Head of caudate nucleus (tissue), 42 donors: ENCODE measurements around the gene FGF21.
"Not testable (repeated sequence)": the region's sequence is repeated elsewhere in the genome, so short reads cannot be mapped to it uniquely, and the experiment has no call there.

Source experiments
- DNase-seq, 42 donors: peaks; one replicate each; pipeline versions ENCODE4 v3.0.0 to v3.0.0-alpha.2; 2020 to 2021; ENCODE audit warnings: mixed read lengths in 7 of 42
- intact Hi-C: fragments of 100-400 bp; cut with DNase I; formaldehyde crosslinking; loops from one replicate; pipeline ENCODE4 v1.15.0; 2022

FGF21 gene

DNA sequence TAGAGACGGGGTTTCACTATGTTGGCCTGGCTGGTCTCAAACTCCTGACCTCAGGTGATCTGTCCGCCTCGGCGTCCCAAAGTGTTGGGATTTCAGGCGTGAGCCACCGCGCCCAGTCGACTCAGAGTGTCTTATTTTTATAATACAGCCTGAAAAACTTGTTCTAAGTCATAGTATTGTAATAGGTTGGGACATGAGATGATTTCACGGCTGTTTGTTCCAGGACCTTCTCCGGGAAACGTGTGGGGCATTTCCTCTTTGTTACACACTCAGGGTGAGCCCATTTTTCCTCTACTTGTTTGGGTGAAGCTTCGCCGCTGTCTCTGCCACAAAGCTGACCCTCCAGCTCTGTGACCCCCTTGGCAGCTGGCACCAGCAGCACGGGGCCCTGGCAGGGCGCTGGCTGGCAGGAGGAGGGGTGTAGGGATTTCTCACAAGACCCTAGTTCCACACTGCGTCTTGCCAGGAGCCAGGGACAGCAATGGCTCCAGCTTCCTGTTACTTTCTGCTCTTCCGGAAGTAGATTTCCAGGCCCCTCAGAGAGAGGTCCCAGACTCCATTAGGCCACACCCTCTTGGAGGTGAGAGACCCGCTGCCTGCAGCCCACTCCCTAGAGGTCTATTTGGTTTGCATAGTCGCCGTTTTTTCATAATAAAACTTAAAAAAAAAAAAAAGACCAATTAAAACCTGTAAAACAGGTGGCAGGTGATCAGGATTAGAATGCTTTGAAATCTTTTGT is 15.6 kb downstream of the FGF21 start:
- intact Hi-C loops, result no loop called here
- no peak for DNase-seq

DNA sequence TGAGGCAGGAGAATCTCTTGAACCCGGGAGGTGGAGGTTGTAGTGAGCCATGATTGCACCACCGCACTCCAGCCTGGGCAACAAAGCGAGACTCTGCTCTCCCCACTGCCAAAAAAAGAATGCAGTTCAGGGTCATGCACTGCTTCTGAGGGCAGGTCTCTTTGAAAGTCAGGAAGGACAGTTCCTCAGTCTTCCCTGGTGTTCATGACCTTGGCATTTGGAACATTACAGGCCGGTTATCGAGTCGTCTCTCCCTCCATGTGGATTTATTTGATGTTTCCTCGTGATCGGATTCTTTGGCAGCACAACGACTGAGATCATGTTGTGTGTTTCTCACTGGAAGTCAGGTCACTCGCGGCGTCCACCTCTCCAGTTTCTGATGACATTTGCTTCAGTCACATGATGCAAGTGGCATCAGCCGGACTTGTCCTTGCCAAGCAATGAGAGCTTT is 17.2 kb downstream of the FGF21 start:
- intact Hi-C loops, result no loop called here
- DNase-seq, result no peak

DNA sequence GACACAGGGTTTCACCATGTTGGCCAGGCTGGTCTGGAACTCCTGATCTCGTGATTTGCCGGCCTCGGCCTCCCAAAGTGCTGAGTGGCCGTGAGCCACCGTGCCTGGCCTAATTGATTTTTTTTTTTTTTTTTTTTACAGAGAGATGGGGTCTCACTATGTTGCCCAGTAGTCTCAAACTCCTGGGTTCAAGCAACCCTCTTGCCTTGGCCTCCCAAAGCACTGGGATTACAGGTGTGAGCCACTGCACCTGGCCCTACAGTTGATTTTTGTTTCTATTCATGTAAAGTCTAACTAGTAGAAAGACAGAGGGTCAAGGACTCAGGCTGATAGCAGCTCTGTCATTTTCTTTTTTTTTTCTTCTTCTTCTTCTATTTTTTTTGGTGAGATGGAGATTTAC is 21.8 kb downstream of the FGF21 start:
- intact Hi-C loops, result no loop called here

DNA sequence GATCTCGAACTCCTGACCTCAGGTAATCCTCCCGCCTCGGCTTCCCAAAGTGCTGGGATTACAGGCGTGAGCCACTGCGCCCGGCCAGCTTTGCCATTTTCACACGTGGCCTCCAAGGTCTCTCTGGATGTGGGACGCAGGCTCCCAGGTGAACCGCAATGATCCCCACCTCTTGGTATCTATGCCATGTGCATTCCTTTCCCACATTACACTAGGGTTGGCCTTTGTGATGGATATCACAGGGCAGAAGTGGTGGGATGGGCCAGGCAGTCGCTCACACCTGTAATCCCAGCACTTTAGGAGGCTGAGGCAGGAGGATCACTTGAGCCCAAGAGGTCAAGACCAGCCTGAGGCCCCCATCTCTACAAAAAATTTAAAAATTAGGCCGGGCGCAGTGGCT is 22.4 kb downstream of the FGF21 start:
- DNase-seq, result no peak
- intact Hi-C loops, result no loop called here

More for the DNA sequence above, 21.8 kb downstream of the FGF21 start:
- no peak for DNase-seq

DNA sequence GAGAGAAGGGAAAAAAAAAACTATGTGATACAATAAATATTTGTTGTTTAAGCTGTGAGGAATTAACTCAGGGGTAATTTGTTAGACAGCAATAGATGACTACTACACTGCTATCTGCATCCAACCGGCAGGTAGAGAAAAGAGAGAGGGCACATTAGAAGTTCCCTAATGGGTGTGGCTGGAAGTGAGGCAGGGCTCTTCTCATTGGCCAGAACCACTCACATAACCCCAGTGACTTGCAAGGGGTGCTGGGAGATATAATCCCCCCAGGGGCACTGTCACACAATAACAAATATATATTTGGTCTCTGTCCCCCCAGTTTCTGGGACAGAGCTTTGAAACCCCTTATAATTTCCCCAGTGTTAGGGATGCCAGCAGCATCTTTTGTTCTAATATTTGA is 24.3 kb downstream of the FGF21 start:
- intact Hi-C loops, result no loop called here
- DNase-seq, result no peak

DNA sequence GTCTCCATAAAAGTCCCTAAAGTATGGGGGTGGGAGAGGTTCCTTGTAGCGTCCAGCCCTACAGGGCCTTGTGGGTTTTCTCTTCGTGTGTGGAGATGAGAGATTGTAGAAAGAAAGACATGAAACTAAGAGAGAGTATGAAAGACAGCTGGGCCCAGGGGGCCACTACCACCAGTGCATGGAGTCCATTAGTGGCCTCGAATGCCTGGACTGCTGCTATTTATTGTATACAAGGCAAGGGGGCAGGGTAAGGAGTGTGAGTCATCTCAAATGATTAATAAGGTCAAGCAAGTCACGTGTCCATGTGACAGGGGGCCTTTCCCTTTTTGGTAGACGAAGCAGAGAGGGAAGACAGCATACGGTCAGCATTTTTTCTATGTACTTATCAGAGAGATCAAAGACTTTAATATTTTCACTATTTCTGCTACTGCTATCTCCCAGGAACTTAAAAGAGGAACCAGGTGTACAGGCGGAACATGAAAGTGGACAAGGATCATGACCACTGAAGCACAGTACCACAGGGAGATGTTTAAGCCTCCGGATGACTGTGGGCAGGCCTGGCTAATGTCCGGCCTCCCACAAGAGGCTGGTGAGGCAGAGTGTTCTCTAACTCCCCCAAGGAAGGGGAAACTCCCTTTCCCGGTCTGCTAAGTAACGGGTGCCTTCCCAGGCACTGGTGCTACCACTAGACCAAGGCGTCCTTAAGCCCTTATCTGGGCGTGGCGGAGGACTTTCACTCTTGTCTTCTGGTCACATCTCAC is 25.5 kb downstream of the FGF21 start:
- no peak for DNase-seq
- intact Hi-C loops, result no loop called here

DNA sequence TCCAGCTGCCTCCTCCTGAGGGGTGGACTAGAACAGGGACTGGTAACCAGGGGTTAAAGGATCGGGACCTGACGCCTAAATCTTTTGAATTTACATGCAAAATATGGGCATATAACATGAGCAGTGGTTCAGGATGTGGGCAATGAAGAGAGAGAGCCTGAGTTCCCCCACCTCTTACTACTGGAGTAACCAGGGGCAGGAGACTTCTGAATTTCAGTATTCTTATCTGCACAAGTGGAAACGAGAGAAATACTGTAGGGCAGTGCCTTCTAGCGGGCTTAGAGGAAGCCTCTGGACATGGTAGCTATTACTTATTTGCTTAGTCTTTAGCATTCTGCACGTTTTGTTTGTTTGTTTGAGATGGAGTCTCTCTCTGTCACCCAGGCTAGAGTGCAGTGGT is 29.2 kb downstream of the FGF21 start:
- DNase-seq, result no peak
- intact Hi-C loops, result no loop called here

DNA sequence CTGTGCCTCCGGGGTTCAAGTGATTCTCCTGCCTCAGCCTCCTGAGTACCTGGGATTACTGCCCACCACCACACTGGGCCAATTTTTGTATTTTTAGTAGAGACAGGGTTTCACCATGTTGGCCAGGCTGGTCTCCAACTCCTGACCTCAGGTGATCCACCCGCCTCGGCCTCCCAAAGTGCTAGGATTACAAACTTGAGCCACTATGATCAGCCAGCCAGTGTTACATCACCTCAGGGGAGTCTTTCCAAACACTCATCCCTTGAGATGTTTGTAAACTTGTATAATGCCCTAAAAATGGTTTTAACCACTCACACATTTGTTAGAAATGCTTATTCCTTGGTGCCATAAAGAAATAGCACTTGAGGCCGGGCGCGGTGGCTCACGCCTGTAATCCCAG is 31.1 kb downstream of the FGF21 start:
- intact Hi-C loops, DNase-seq: not testable (repeated sequence)

DNA sequence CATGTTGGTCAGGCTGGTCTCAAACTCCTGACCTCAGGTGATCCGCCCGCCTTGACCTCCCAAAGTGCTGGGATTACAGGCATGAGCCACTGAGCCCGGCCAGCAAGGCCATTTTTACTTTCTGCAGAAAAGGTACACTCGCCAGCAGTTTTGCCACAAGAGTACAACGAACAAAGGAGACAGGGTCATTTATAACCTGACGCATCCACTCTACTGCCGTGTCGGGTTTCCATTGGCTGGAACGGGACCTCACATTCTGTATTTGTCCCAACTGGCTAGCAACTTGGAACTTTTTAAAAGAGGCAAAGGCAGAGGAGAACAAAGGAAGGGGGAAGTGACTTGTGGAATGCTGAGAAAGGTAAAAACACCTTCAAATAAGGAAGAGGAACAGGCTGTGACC is 32.0 kb downstream of the FGF21 start:
- DNase-seq, intact Hi-C loops: not testable (repeated sequence)

DNA sequence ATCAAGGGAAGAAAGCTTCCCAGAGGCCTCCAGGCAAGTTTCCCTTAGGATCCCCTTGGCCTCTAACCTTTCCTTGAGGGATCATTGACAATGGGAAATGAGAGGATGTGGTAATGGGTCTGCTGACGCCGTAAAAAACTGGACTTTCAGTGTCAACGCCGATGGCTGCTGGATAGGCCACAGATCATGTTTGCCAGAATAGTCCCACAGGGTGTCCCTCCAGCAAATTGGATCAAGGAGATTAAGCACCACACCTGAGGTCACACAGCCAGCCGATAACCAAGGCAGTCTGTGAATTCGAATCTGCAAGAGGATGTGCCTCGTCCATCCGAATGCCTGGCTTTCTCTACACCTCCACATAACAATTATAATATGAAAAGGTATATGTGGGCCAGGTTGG is 37.9 kb downstream of the FGF21 start:
- no peak for DNase-seq
- intact Hi-C loops, result no loop called here

DNA sequence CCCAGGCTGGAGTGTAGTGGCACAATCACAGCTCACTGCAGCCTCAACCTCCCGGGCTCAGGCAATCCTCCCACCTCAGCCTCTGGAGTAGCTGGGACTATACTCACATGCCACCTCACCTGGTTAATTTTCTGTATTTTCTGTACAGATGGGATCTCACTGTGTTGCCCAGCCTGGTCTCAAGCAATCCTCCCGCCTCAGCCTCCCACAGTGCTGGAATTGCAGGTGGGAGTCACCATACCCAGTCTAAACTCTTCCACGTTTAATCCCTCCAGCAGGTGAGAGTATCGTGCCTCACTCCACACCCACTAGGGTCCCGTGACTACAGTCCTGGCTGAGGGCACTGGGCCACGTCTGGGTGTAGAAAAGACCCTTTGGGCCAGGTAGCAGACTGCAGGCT is 39.0 kb downstream of the FGF21 start:
- intact Hi-C loops, result no loop called here
- DNase-seq, result no peak

DNA sequence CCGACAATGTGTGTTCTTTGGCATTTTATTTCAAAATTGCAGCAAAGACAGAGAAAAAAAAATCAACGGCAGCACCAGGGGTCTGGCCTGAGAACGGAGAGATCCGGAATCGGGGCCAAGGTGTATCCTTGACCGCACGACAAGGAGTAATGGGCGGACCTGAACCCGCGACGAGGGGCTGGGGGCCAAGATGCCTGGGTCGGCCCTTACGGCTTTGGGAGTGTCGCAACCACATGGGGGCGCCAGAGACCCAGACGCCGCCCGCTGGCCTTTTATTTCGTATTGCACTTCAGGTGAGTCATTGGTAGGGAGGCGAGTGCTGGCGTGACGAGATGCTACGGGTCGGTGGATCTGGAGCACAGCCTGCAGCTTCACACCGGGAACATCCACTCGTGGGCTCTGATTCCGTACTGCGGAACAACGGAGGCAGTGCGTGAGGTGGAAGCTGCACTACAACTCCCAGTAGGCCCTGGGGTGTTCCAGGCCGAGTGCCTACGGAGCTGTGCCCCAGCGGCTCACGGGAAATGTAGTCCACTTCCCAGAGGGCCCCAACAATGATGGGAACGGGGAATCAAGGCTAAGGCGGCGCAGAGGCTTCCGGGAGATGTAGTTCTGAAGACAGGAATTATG is 39.8 kb downstream of the FGF21 start:
- peak; percentile 88 to 99 (median 96) for DNase-seq
- intact Hi-C loops, result loop anchor here (5.0 kb wide), 2 partner anchors 37 to 177 kb away; no protein-coding TSS in a partner anchor

DNA sequence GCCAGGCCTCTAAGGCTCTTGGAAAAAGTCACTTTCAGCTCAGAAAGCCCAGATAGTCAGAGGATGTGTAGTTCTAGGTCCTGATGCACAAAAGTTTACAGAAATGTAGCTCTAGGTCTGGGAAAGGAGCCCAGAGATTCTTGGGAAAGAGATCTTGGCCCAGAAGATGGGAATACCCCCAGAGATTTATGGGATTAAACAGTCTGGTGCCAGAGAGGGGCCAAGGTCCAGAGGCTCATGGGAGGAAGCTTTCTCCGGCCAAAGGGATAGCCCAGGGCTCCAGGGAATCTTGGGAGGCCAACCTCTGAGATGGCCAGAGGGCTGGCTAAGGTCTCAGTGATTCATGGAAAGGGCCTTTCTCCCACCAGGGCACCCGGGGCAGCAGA is 40.4 kb downstream of the FGF21 start:
- intact Hi-C loops, result loop anchor here (5.0 kb wide), 2 partner anchors 37 to 177 kb away; no protein-coding TSS in a partner anchor
- DNase-seq, result peak in 5 of 42 donors; percentile 33 to 53 (median 48)

DNA sequence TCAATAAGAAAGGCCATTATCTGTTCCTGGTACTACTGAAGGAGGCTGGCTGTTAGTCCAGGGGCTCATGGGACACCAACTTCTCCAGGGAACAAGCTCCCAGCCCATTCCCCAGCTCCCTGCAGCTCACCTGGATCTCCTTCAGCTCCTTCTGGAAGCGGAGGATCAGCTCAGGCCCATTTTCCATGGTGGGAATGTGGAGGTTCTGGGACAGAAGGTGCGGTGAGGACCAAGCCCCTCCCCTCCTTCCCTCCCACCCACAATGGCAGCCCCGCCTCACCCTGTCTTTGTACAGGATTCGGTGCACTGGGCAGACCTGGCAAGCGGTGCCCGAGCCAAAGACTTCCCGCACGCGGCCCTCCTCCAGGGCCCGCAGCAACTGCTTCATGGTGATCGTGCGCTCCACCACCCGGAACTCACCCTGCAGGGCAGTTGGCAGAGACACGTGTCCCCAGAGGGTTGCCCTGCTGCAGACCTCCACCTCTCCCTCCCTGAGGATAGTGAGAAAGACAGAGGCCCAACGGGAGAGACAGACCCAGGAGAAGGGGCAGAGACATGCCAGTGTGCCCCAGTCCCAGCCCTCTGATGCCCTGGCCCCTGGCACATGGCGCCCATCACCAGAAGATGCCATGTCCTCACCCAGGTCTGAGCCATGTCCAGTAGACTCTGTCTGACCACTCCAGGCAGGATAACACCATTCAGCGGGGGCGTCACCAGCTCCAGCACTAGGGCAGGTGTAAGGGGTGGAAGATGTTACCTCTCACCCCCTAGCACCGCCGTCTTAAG is 41.2 kb downstream of the FGF21 start:
- intact Hi-C loops, result loop anchor here (5.0 kb wide), 2 partner anchors 36 to 176 kb away; no protein-coding TSS in a partner anchor
- DNase-seq, result no peak

DNA sequence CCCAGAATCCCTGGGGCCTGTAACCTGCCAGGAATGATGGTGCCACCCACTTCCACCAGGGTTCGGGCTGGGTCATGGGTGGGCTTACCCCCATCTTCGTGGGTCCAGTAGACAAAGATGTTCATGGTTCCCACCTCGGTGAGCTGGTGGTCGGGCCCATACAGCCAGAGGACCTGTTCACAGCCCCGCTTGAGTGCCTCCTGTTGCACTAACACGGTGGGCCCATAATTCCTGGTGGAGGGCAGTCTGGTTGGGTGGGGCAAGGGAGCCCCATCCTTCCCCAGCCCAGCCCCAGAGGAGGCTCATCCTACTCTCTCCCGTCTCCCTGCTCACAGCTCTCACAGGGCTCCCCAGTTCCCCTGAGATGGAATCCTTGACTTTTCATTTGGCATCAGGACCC is 41.8 kb downstream of the FGF21 start:
- intact Hi-C loops, result loop anchor here (5.0 kb wide), 2 partner anchors 35 to 175 kb away; no protein-coding TSS in a partner anchor
- DNase-seq, result no peak

DNA sequence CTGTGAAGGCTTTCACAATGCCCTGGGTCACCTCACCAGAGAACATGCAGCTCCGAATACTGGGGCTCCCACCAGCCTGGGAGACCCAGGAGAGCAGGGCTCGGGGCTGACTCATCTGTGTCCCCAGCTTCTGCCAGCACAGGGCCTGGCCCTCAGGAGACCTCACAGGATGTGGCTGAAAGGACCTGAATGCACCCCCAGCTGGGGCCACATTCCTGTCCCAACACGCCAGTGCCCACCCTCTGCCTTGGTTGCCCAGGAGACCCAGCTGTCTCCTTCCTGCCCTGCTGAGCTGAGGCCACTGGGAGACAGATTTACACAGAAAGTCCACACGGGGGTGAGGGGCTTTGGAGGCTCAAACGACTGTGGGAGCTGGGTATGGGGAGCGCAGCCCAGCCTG is 43.6 kb downstream of the FGF21 start:
- intact Hi-C loops, result loop anchor here (5.0 kb wide), 2 partner anchors 33 to 173 kb away; no protein-coding TSS in a partner anchor
- no peak for DNase-seq

DNA sequence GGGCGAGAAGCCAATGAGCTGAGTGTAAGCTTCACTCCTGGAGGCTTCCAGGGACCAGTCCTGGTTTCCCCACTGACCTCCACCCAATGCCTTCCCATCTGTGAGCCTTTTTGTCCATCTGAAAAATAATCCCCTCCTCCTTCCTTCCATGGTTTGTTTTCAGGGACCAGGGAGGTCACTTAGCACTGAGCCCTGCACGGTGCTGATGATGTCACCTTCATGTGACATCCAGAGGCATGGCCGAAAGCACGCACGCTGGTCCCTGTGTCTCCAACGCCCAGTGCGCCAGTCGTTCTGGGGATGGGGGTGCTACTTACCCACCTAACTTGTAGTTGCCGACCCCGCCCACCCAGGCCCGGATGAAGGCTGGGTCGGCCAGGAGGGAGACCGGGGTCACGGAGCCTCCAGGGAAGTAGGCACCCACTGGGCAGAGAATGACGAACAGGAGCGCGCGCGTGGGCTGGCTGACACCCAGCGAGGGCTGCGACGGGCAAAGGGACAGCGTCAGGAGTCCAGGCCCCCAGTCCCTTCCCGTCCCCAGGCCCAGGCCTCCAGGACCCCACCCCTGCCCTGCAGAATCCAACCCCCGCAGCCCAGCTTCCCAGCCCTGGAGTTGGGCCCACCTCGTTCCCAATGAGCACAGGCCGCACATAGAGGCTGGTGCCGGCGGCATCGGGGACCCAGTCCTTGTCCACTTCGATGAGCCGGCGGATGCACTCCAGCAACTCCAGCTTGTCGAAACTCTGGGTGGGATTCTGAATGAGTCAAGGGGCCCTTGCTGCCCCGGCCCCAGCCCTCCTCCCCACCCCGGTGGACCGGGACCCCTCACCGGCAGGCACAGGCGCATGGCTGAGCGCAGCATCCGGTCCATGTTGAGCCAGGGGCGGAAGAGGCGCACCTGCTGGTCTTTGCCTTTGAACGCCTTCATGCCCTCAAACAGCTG is 44.3 kb downstream of the FGF21 start:
- DNase-seq, result no peak
- intact Hi-C loops, result loop anchor here (5.0 kb wide), 2 partner anchors 33 to 173 kb away; no protein-coding TSS in a partner anchor

DNA sequence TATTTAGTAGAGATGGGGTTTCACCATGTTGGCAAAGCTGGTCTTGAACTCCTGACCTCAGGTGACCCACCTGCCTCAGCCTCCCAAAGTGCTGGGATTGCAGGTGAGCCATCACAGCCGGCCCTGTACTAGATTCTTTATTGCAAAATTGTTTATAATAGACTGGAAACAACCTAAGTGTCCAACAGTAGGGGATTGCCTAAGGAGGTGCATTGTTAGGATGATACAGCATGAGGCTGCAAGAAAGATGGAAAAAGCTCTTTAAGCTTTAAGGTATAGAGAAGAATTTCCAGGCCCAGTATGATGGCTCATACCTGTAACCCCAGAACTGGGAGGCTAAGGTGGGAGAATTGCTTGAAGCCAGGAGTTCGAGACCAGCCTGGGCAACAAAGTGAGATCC is 47.3 kb downstream of the FGF21 start:
- no peak for DNase-seq
- intact Hi-C loops, result no loop called here
